SHP77 (cell line): ENCODE measurements around the gene FAM161A.
"Not testable (repeated sequence)": the region's sequence is repeated elsewhere in the genome, so short reads cannot be mapped to it uniquely, and the experiment has no call there.

Experiments used
- DNase-seq, 2 experiments: peaks; one replicate each; lab custom pipeline; 2025; lab: John Stamatoyannopoulos, UW

FAM161A gene

DNA sequence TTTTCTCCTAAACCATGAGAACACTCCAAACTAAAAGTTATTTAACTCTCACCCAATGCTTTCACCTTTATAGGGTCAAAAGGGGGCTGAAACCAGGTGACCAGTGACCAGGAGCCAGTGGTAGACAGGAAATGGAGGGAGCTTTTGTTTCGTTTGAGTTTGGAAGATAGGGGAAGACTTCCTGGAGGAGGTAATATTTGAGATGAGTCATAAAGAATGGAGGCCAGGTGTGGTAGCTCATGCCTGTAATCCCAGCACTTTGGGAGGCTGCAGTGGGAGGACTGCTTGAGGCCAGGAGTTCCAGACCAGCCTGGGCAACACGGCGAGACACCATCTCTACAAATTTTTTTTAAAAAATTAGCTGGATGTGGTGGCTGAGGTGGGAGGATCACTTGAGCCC lies 8.5 kb downstream of the FAM161A start:
- DNase-seq, result no peak

DNA sequence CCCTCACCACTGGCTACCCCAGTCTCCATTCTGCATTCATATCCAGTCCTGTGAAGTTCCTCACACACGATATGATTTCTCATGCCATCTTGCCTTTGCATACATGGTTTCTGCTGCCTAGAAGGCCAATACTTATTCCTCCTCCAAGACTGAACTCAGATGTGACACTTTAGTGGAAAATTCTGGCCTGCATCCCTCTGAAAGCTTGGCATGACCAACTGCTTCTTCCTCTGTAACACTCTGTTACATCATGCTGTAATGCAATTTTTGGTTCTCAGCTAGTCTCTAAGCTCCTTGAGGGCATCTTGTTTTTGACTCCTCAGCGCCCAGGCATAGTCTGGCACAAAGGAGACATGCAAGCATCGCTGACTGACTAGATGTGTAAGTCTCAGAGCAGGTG lies 12.6 kb downstream of the FAM161A start:
- DNase-seq, result no peak

DNA sequence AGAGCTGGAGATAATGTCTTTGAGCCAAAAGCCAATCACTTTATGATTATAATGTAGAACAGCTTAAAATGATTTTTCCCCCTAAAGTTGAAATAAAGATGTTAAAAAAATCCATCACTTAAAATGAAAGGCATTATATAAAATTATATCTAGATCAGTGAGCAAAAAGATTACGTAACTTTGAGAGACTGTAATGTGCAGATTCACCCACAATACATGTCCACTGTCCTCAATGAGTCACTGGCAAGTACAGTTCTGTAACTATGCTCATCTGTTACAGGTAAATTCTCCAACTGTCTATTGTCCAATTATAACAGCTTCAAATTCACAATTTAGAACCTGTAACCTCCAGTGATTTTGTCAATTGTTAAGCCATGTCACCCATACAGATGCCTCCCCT lies 19.0 kb downstream of the FAM161A start:
- no peak for DNase-seq

DNA sequence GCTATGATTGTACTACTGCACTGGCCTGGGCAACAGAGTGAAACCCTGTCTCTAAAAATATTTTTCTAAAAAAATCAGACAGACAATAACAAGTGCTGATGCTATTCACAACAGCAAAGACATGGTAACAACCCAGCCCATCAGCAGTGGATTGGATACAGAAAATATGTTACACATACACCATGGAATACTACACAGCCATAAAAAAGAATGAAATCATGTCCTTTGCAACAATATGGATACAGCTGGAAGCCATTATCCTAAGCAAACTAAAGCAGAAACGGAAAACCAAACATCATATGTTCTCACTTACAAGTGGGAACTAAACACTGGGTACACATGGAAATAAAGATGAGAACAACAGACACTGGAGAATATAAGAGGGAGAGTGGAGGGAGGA lies 19.9 kb downstream of the FAM161A start:
- no peak for DNase-seq

DNA sequence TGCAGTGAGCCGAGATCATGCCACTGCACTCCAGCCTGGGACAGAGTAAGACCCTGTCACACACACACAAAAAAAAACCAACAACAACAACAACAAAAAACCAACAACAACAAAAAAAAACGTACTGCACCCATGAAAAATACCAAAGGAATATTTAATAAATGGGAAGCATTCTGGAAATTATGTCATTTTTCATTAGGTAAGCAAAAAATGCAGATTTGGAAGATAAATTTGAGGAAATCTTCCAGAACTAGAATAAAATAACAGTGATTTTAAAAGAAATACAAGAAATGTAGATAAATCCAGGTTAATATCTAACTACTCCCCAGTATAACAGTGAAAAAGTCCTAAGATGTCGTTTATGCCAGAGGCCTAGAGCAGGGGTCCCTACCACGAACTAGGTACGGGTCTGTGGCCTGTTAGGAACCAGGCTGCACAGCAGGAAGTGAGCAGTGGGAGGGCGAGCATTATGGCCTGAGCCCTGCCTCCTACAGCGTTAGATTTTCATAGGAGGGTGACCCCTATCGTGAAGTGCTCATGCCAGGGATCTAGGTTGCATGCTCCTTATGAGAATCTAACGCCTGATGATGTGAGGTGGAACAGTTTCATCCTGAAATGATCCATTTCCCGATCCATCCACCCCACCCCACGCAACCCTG lies 21.5 kb downstream of the FAM161A start:
- DNase-seq, result no peak

DNA sequence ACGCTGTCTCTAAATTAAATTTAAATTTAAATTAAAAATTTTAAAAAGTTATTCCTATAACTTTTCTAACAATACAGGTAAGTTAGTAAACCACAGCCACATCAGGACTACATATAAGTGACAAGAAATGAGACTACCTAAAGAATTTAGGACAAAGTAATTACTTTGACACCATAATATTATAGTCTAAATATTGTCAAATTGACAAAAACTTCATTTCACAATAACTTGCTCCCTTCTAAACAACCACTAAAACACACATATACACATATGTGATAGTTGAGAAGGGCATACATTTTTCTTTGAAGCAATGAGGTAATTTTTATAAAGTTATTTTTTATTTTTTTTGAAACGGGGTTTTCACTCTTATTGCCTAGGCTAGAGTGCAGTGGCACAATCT lies 31.6 kb downstream of the FAM161A start:
- no peak for DNase-seq

DNA sequence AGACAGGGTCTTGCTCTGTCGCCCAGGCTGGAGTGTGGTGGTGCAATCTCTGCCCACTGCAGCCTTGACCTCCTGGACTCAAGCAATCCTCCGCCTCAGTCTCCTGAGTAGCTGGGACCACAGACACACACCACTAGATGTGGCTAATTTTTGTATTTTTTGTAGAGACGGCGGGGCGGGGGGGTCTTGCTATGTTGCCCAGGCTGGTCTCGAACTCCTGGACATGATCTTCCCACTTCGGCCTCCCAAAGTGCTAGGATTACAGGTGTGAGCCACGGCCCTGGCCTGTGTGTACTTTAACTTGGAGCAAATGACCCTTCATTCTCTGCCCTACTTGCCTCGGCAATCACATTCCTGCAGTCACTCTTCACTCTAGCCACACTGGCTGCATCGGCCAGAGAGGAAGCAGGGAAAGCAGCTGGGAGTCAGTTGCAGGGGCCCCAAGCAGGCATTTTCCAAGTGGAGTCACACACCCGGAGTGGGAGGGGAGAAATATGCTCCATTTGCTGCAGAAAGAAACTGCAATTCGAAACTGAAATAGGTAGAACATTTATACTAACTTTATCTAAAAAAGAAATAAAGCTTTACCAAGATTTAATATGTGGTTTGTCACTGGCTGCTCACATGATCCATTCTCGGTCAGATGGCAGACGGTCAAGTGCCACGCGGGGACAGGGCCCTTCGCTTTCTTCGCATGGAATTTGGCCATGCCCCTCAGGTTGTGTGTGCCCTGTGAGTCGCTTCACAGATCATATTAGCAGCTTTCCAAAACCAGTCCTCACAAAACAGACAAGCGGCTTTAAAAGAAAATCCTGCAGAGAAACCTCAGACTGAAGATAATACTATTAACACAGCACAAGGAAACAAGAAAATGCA lies 37.1 kb downstream of the FAM161A start:
- no peak for DNase-seq

DNA sequence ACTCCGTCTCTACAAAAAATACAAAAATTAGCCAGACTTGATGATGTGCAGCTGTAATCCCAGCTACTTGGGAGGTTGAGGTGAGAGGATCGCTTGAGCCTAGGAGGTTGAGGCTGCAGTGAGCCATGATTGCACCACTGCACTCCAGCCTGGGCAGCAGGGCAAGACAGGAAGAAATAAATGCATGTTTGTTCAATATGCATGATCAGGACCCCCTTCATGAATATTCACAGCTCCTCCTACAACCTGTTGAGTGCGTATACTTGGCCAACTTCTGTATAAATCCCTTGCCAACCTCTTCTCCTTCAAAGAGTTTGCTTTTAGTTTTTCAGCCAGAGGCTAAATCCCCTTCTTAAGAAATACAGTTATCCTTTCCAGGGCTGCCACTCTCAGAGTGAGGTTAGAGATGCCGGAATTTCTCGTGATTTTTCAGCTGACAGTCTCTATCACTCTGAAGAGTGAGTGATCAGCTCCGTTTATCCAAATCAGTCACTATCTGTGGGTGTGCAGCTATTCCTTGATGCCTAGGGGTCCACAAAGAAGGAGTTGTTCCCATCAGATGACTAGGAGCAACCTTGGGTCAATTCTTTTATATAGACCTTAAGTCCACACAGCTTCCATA lies 39.2 kb downstream of the FAM161A start:
- DNase-seq, result no peak

DNA sequence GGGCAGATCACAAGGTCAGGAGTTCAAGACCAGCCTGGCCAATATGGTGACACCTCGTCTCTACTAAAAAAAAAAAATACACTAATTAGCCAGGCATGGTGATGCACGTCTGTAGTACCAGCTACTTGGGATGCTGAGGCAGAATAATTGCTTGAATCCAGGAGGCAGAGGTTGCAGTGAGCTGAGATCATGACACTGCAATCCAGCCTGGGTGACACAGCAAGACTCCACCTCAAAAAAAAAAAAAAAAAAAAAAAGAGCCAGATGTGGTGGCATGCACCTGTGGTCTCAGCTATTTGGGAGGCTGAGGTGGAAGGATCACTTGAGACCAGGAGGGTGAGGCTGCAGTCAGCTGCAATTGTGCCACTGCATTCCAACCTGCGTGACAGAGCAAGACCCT lies 40.5 kb downstream of the FAM161A start:
- not testable (repeated sequence) for DNase-seq

DNA sequence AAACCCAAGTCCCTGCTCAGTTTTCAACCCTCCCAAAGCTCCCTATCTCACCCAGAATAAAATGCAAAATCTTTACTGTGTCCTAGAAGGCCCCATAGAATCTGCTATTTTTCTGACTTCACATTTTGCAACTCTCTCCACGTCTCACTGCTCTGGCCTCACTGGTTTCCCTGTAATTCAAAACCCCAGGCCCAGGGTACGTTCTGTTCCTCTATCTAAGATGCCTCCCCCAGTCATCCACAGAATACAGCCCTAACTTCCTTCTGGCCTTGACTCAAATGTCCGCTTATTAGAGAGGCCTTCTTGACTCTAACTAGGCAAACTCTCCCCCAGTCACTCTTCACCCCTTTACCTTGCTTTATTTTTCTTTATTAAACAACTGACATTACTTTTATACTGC lies 42.0 kb downstream of the FAM161A start:
- DNase-seq, result no peak

DNA sequence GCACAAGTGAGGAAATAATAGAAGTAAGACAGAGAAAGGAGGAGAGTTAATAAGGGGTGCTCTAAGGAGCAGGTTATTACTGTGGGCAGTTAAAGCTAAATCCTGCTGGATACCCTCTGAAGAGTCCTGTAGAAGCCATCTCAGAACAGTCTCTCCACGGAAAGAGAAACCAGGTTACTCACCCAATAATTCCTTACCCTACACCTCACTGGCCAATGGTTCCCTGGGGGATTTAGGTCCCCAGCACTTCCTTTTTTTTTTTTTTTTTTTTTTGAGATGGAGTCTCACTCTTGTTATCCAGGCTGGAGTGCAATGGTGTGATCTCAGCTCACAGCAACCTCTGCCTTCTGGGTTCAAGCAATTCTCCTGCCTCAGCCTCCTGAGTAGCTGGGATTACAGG lies 43.7 kb downstream of the FAM161A start:
- DNase-seq, result not testable (repeated sequence)

DNA sequence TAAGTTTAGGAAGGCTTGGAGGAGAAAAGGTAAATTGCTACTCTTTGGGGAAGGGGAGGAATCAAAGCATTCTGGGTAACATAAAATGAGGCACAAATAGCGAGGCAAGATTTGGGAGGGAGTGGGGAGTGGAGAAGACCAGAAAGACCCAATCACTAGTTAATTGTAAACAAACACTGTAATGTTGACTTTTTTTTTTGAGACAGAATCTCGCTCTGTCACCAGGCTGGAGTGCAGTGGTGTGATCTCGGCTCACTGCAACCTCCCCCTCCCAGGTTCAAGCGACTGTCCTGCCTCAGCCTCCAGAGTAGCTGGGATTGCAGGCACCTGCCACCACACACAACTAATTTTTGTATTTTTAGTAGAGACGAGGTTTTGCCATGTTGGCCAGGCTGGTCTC lies 45.2 kb downstream of the FAM161A start:
- not testable (repeated sequence) for DNase-seq

DNA sequence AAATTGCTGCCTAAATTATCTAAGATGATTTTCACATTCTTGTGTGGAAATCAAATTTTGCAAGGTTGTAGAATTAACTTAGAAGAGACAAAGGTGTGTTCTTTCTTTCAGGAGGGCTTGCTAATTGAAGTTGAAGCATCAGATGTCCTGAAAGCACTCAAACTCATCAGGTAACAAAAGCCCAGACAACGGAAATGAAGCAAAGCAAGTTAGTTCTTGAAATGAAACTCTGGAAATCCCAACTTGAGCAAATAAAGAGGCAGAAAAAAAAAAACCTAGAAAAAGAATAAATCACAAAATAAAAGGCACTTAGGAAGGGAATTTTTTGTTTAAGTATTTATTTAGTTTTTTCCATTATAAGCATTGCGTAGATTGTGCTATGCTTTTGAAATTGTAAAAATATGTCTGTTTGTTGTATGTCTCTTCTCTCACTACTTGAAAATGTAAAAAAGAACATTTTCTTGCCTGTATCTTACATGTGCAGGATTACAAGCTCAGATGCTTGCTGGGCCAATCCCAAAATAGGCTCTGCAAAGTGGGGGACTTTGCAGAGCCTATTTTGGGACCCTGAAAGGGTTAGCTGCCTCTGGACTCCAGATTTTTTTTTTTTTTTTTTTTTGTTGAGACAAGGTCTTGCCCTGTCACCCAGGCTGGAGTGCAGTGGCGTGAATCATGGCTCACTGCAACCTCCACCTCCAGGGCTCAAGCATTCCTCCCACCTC lies 46.7 kb downstream of the FAM161A start:
- DNase-seq, result no peak

DNA sequence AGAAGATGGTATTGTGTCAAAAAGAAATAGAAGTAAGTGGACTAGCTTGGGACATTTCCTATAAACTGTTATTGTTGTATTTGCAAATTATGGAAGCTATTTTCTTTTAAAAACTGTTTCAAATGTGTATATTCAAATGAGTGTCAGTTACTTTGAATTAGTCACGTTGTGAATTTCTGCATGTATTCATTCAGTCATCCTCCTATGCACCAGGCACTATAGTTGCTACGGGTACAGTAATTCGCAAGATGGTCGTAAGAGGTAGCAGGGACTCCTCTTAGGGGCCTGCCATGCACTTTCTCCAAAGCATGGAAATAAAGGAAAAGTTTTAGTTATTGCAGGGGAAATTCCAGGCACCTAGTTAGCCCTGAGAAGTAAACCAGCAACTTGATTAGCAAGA lies 51.3 kb downstream of the FAM161A start:
- DNase-seq, result no peak

DNA sequence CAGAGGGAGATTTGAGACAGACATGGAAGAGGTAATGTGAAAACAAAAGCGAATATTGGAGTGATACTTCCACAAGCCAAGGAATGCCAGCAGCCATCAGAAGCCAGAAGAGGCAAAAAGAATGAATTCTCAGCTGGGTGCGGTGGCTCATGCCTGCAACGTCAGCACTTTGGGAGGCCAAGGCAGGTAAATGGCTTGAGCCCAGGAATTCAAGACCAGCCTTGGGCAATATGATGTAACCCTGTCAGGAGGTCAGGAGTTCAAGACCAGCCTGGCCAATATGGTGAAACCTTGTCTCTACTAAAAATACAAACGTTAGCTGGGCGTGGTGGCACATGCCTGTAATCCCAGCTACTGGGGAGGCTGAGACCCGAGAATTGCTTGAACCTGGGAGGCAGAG lies 54.8 kb downstream of the FAM161A start:
- no peak for DNase-seq

DNA sequence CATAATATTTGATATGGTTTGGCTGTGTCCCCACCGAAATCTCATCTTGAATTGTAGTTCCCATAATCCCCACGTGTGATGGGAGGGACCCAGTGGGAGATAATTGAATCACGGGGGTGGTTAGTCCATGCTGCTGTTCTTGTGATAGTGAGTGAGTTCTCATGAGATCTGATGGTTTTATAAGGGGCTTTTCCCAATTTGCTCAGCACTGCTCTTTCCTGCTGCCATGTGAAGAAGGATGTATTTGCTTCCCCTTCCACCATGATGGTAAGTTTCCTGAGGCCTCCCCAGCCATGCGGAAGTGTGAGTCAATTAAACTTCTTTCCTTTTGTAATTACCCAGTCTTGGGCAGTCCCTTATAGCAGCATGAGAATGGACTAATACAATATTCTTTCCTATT lies 56.4 kb downstream of the FAM161A start:
- not testable (repeated sequence) for DNase-seq

DNA sequence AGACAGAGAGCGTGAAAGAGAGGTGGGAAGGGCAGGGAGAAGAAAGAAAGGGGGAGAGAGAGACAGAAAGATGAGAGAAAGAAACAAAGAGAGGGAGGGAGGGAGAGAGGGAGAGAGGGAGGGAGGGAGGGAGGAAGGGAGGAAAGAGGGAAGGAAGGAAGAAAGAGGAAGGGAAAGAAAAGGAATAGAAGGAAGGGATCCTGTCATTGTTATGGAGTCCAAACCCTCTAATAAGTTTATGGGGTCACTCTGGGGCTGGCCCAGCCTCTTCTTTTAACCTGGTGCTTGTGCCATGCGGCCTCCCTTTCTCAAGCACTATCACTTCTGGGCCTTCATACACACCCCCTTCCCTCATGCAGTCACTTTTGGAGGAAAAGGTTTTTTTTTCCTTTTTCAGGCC lies 58.5 kb downstream of the FAM161A start:
- no peak for DNase-seq

DNA sequence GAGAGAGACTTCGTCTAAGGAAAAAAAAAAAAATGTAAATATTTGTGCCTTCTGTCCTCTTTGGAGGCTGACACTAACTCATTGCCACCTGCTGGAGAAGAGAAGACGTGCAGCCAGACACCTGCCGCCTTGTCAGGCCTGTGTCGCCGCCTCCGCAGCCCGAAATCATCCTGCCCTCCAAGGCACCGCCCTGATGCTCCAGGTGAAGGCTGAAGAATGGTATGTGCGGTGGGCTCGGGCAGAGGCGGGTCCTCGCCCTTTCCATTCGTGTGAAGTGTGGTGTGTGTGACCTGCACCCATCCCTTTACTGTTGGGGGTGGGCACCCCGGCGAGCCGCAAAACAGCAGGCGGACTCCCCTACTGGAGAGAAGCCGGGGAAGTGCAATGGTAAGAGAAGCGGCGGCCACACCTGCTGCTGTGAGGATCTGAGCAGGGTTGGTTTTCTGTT lies 60.4 kb downstream of the FAM161A start:
- peak; percentile 46 to 65 for DNase-seq

DNA sequence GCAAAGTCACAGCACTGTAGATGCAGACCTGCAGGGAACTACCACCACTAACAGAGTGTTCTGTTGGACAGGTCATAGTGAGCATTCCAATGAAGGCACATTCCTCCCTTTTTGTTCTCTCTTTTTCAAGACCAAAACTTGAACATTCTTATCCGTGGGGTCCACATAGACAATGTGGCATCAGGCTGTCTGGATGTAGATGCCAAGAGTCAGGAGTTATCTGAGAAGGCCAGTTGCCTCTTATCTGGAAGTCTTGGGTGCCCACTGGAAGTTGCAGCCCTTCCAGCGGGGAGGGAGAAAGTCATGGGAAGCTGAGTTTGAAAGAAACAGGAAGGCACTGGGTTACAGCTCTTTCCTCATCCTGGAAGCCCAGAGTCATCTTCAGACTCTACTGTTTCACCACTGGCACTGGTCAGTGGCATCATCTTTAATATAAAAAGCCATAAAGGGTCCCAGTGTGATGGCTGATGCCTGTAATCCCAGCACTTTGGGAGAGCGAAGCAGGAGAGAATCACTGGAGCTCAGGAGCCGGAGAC lies 61.4 kb downstream of the FAM161A start:
- no peak for DNase-seq

DNA sequence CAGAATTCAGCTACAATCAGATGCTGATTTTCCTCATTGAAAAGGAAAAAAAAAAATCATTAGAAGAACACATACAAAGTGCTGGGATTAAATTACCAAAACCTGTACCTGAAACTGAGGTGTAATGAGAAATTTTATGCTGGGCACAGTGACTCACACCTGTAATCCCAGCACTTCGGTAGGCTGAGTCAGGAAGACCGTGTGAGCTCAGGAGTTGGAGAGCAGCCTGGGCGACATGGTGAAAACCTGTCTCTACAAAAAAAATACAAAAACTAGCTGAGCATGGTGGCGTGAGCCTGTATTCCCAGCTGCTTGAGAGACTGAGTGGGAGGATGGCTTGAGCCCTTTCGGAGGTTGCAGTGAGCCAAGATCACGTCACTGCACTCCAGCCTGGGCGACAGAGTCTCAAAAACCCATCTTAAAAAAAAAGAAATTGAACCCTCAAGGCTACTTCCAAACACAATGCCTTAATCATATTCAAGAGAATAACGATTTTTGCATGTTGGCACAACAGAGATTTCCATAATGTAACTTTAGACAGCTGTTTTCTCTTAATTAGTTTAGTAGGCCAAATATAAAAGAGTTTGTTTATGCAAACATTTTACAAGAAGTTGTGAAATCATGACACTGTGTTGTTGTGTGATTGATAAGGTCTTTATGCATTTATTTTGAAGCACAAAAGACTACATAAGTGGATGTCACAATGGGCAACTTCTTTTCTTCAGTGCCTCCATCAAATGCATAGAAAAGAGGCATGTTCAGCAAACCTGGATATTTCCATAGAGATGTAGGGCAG lies 63.9 kb downstream of the FAM161A start:
- no peak for DNase-seq

DNA sequence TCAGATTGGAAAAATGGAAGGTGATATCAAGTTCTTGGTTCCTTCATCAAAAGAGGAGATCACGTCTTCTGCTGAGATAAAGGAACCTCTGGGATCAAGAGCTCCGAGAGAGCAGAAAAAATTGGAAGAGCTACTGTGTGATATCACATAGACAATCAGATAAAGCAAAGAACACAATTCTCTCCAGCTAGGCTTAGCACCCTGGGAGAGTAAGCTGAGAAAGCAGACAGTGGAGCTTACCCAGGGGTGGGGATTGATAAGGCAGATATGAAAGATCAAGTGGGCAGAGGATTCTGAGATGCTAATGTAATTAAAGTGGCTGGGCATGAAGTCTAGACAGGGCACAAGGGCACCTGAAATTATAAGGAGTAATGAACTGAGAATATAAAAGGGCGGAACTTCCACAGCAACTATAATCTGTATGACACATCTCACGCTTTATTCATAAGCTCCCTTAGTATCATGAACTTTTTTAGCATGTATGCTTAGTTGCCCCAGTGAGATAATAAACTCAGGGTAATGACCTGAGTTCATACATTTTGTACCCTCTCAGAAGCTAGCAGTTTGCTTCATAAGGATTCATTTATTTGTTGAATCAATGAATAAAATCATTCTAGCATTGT lies 65.8 kb downstream of the FAM161A start:
- no peak for DNase-seq
